GM12892 (cell line): ENCODE results near the gene FAM32A.

Source experiments
- POLR2A ChIP-seq: IDR thresholded peaks from 2 replicates; pipeline ENCODE4 v1.6.1; 2011; ENCODE audit warnings: low read depth, low read length, control low read depth
- POLR2AphosphoS5 ChIP-seq: IDR thresholded peaks from 2 replicates; pipeline ENCODE4 v1.6.1; 2011; ENCODE audit warnings: low read depth, low read length, control low read depth

GRCh38 chr19:16185768-16186123 is 536 bp downstream of the FAM32A start:
- no peak for TF ChIP-seq POLR2AphosphoS5
- no peak for TF ChIP-seq POLR2A
